ENCODE results near the gene EHMT1.

- TF ChIP-seq, protein P1, sequence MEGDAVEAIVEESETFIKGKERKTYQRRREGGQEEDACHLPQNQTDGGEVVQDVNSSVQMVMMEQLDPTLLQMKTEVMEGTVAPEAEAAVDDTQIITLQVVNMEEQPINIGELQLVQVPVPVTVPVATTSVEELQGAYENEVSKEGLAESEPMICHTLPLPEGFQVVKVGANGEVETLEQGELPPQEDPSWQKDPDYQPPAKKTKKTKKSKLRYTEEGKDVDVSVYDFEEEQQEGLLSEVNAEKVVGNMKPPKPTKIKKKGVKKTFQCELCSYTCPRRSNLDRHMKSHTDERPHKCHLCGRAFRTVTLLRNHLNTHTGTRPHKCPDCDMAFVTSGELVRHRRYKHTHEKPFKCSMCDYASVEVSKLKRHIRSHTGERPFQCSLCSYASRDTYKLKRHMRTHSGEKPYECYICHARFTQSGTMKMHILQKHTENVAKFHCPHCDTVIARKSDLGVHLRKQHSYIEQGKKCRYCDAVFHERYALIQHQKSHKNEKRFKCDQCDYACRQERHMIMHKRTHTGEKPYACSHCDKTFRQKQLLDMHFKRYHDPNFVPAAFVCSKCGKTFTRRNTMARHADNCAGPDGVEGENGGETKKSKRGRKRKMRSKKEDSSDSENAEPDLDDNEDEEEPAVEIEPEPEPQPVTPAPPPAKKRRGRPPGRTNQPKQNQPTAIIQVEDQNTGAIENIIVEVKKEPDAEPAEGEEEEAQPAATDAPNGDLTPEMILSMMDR (IDR thresholded peaks at IDR 0.05 in 4 of 5, conservative IDR thresholded peaks at IDR 0.05 in 1 of 5), result no peak
- TF ChIP-seq POLR2A (IDR thresholded peaks at IDR 0.05), result no peak
Observed at GRCh38 chr9:137795156-137795666, 176.4 kb downstream of the EHMT1 start.
